Nephron progenitor cell (in vitro differentiated cells): ENCODE data around the gene PRKCI.
A peak's percentile ranks its signal among the peaks of the same experiment; 100 is the strongest.
"Not testable (repeated sequence)": the region's sequence is repeated elsewhere in the genome, so short reads cannot be mapped to it uniquely, and the experiment has no call there.

Experiments used
- DNase-seq: peaks from one replicate; pipeline ENCODE4 v3.0.0; 2021
- H3K27ac Mint-ChIP-seq: 2 replicates; pipeline ENCODE4 v1.8.0; 2021; ENCODE audit warnings: mild to moderate bottlenecking, moderate library complexity, mixed read lengths
- H3K27me3 Mint-ChIP-seq: 2 replicates; pipeline ENCODE4 v1.8.0; 2021; ENCODE audit warnings: mild to moderate bottlenecking, low read depth, mixed read lengths; ENCODE audit not compliant: poor library complexity
- H3K36me3 Mint-ChIP-seq: 2 replicates; pipeline ENCODE4 v1.8.0; 2021; ENCODE audit warnings: low read depth, mixed read lengths
- H3K4me1 Mint-ChIP-seq: 2 replicates; pipeline ENCODE4 v1.8.0; 2021; ENCODE audit warnings: mixed read lengths
- H3K4me3 Mint-ChIP-seq: 2 replicates; pipeline ENCODE4 v1.8.0; 2021; ENCODE audit warnings: mild to moderate bottlenecking, moderate library complexity, mixed read lengths
- H3K9me3 Mint-ChIP-seq: 2 replicates; pipeline ENCODE4 v1.8.0; 2021; ENCODE audit warnings: mild to moderate bottlenecking, moderate library complexity, mixed read lengths
- CTCF ChIP-seq: fragments of 200-600 bp; sonication (generic); IDR thresholded peaks from 2 replicates; pipeline ENCODE4 v1.5.0; 2021; ENCODE audit warnings: antibody characterized with exemption

Gene PRKCI

GRCh38 chr3:170322566-170323269 lies 100.5 kb downstream of the PRKCI start:
- Mint-ChIP-seq H3K4me3 (peak overlapping the region; percentile 31), H3K36me3 (peaks cover 6% of the 10 kb centered on the region), H3K27ac (peak overlapping the region; percentile 10), H3K4me1 (peaks cover 50% of the 10 kb centered on the region), H3K27me3 (peaks cover 3% of the 10 kb centered on the region), H3K9me3 (peaks cover 32% of the 10 kb centered on the region)
- TF ChIP-seq CTCF: no peak
- DNase-seq: no peak

GRCh38 chr3:170323331-170323730 lies 101.1 kb downstream of the PRKCI start:
- no peak for DNase-seq
- peaks cover 9% of the 10 kb centered on the region for H3K36me3 Mint-ChIP-seq
- H3K27me3 Mint-ChIP-seq: peaks cover 6% of the 10 kb centered on the region
- peak overlapping the region; percentile 31 for H3K4me3 Mint-ChIP-seq
- H3K4me1 Mint-ChIP-seq: peaks cover 44% of the 10 kb centered on the region
- peaks cover 38% of the 10 kb centered on the region for H3K9me3 Mint-ChIP-seq
- TF ChIP-seq CTCF: no peak
- H3K27ac Mint-ChIP-seq: peak overlapping the region; percentile 10

GRCh38 chr3:170324962-170325361 lies 102.7 kb downstream of the PRKCI start:
- no peak for TF ChIP-seq CTCF

GRCh38 chr3:170327040-170327808 lies 105.0 kb downstream of the PRKCI start:
- no peak for DNase-seq
- H3K27ac Mint-ChIP-seq: no peak overlapping the region
- H3K4me3 Mint-ChIP-seq: no peak overlapping the region
- H3K27me3 Mint-ChIP-seq: peaks cover 9% of the 10 kb centered on the region
- peaks cover 49% of the 10 kb centered on the region for H3K9me3 Mint-ChIP-seq
- peaks cover 16% of the 10 kb centered on the region for H3K36me3 Mint-ChIP-seq
- no peak for TF ChIP-seq CTCF
- peaks cover 17% of the 10 kb centered on the region for H3K4me1 Mint-ChIP-seq

More at GRCh38 chr3:170324962-170325361, 102.7 kb downstream of the PRKCI start:
- peaks cover 35% of the 10 kb centered on the region for H3K4me1 Mint-ChIP-seq
- no peak for DNase-seq
- peaks cover 9% of the 10 kb centered on the region for H3K27me3 Mint-ChIP-seq
- H3K36me3 Mint-ChIP-seq: peaks cover 16% of the 10 kb centered on the region
- H3K27ac Mint-ChIP-seq: peak overlapping the region; percentile 37
- no peak overlapping the region for H3K4me3 Mint-ChIP-seq
- peaks cover 48% of the 10 kb centered on the region for H3K9me3 Mint-ChIP-seq

GRCh38 chr3:170327868-170328548 lies 105.8 kb downstream of the PRKCI start:
- H3K4me3 Mint-ChIP-seq, H3K4me1 Mint-ChIP-seq, H3K27me3 Mint-ChIP-seq, H3K27ac Mint-ChIP-seq, DNase-seq: not testable (repeated sequence)
- Mint-ChIP-seq H3K9me3 (peaks cover 53% of the 10 kb centered on the region), H3K36me3 (peaks cover 16% of the 10 kb centered on the region)

GRCh38 chr3:170330366-170330765 lies 108.1 kb downstream of the PRKCI start:
- no peak for TF ChIP-seq CTCF
- Mint-ChIP-seq H3K9me3 (peaks cover 44% of the 10 kb centered on the region), H3K27me3 (peaks cover 9% of the 10 kb centered on the region), H3K4me3 (no peak overlapping the region), H3K36me3 (peaks cover 16% of the 10 kb centered on the region), H3K27ac (no peak overlapping the region), H3K4me1 (no peaks in the 10 kb centered on the region)
- no peak for DNase-seq
